Naive thymus-derived CD4-positive, alpha-beta T cell (primary cell): Measurements from ENCODE around the gene RPUSD3. TPM values are rescaled to one million over a fixed set of nuclear protein-coding genes. Genes with fewer than 3 reads are reported as not detected.

ENCODE experiments used
- ATAC-seq: fragments of 150-1000 bp; cut with Tn5 transposase; 2 replicates; pipeline ENCODE4 v1.10.0; 2021; ENCODE audit warnings: mild to moderate bottlenecking, moderate library complexity
- CTCF ChIA-PET: fragments of 350-600 bp; sonication (Branson Sonifier 250); formaldehyde crosslinking; loops from one replicate; lab custom pipeline; 2021; ENCODE audit warnings: antibody characterized with exemption; lab: Charles Lee
- POLR2A ChIA-PET: fragments of 350-600 bp; sonication (Branson Sonifier 250); formaldehyde crosslinking; loops from one replicate; lab custom pipeline; 2021; ENCODE audit warnings: antibody characterized with exemption, inconsistent platforms; lab: Charles Lee
- DNase-seq, 9 donors: peaks; one replicate each; pipeline versions ENCODE4 v3.0.0 to v3.0.0-alpha.2; 2020 to 2022; ENCODE audit warnings: mixed read lengths in 1 of 9
- H3K27ac ChIP-seq: one replicate; pipeline ENCODE4 v1.7.0; 2013; ENCODE audit warnings: mild to moderate bottlenecking, low read depth, low read length, moderate library complexity
- H3K27me3 ChIP-seq, 2 donors: one replicate each; pipeline ENCODE4 v1.7.0; 2013; ENCODE audit warnings: low read length in 2 of 2, mild to moderate bottlenecking in 2 of 2, moderate library complexity in 2 of 2; ENCODE audit not compliant: control insufficient read depth in 2 of 2, insufficient read depth in 2 of 2
- H3K36me3 ChIP-seq, 3 experiments: 1 replicate in 2 of 3; 2 replicates in 1 of 3; pipeline ENCODE4 v1.7.0; 2013; ENCODE audit warnings: low read length in 3 of 3, mild to moderate bottlenecking in 3 of 3, moderate library complexity in 1 of 3; ENCODE audit not compliant: insufficient read depth in 3 of 3, control insufficient read depth in 2 of 3
- H3K4me1 ChIP-seq, 2 donors: one replicate each; pipeline ENCODE4 v1.7.0; 2013; ENCODE audit warnings: low read length in 2 of 2, mild to moderate bottlenecking in 2 of 2, moderate library complexity in 1 of 2; ENCODE audit not compliant: control insufficient read depth in 2 of 2, insufficient read depth in 2 of 2
- H3K4me3 ChIP-seq: 2 replicates; pipeline ENCODE4 v1.7.0; 2013; ENCODE audit warnings: mild to moderate bottlenecking, low read length
- H3K9me3 ChIP-seq, 3 experiments: 1 replicate in 2 of 3; 2 replicates in 1 of 3; pipeline ENCODE4 v1.7.0; 2013; ENCODE audit warnings: low read length in 3 of 3; ENCODE audit not compliant: control insufficient read depth in 2 of 3
- H3K27ac Mint-ChIP-seq, 9 donors: one replicate each; pipeline ENCODE4 v1.8.0; 2020 to 2022; ENCODE audit warnings: mixed read lengths in 9 of 9, mild to moderate bottlenecking in 8 of 9, moderate library complexity in 5 of 9, inconsistent platforms in 2 of 9
- H3K27me3 Mint-ChIP-seq, 5 donors: one replicate each; pipeline ENCODE4 v1.8.0; 2021 to 2022; ENCODE audit warnings: mixed read lengths in 5 of 5, mild to moderate bottlenecking in 1 of 5
- H3K36me3 Mint-ChIP-seq, 5 donors: one replicate each; pipeline ENCODE4 v1.8.0; 2020 to 2022; ENCODE audit warnings: mixed read lengths in 5 of 5, mild to moderate bottlenecking in 3 of 5, inconsistent platforms in 1 of 5
- H3K4me1 Mint-ChIP-seq, 7 donors: one replicate each; pipeline ENCODE4 v1.8.0; 2020 to 2022; ENCODE audit warnings: mixed read lengths in 7 of 7, mild to moderate bottlenecking in 3 of 7, inconsistent platforms in 1 of 7
- H3K4me3 Mint-ChIP-seq, 10 donors: one replicate each; pipeline ENCODE4 v1.8.0; 2020 to 2022; ENCODE audit warnings: mild to moderate bottlenecking in 10 of 10, mixed read lengths in 10 of 10, moderate library complexity in 6 of 10, inconsistent platforms in 2 of 10
- H3K9me3 Mint-ChIP-seq, 11 donors: one replicate each; pipeline ENCODE4 v1.8.0; 2020 to 2022; ENCODE audit warnings: mixed read lengths in 11 of 11, mild to moderate bottlenecking in 4 of 11, inconsistent platforms in 1 of 11, moderate library complexity in 1 of 11
- intact Hi-C, 2 donors: fragments of 100-400 bp; cut with micrococcal nuclease; formaldehyde crosslinking; loops; one replicate each; pipeline ENCODE4 v1.15.1; 2023
- polyA plus RNA-seq, 2 donors: library from polyadenylated mRNA; unstranded; fragments of 300-500 nt; fragmentation: Illumina TruSeq; gene quantifications; one replicate each; pipeline ENCODE4 v1.2.3, GENCODE V29; 2021
- total RNA-seq, 6 experiments: library from RNA in 5 of 6; stranded (reverse) in 5 of 6; gene quantifications; 1 replicate in 5 of 6; 2 replicates in 1 of 6; pipeline ENCODE4 v1.2.3 and lab custom pipeline; 2021 to 2026

Gene RPUSD3
- total and polyA plus RNA-seq, 7 experiments from 2014 or later: 17.7 to 72.6 (median 61.1) TPM

GRCh38 chr3:9804996-9805395, 38.8 kb downstream of the RPUSD3 start:
- Mint-ChIP-seq H3K4me3 (no peak overlapping the region), H3K9me3 (no peaks in the 10 kb centered on the region), H3K27me3 (no peaks in the 10 kb centered on the region), H3K27ac (no peak overlapping the region), H3K36me3 (peaks cover 7 to 43% (median 15%) of the 10 kb centered on the region in 5 donors), H3K4me1 (peaks cover 26 to 35% (median 33%) of the 10 kb centered on the region in 7 donors)
- ATAC-seq: no peak
- Histone ChIP-seq H3K27me3 (no peaks in the 10 kb centered on the region), H3K36me3 (peaks cover 34 to 71% (median 50%) of the 10 kb centered on the region in 3 experiments), H3K4me1 (peaks cover 14 to 22% of the 10 kb centered on the region in 2 donors), H3K9me3 (no peaks in the 10 kb centered on the region), H3K4me3 (no peak overlapping the region), H3K27ac (no peak overlapping the region)
- DNase-seq: no peak
- intact Hi-C loops: loop anchor here (5.0 kb wide), 2 partner anchors 37 to 87 kb away; partner anchors contain the start of genes JAGN1 (in 1 of the 2) and RPUSD3 (in 1 of the 2)
- POLR2A ChIA-PET: interaction anchor here (0.9 to 5.9 kb wide), 3 partner anchors 9 to 12 kb away, joined by 3 to 61 read pairs (median 11); partner anchors contain the start of genes ARPC4 and TADA3
- CTCF ChIA-PET: interaction anchor here (0.5 to 0.6 kb wide), 2 partner anchors 91 to 421 kb away, joined by 3 read pairs; no protein-coding TSS in a partner anchor

DNA sequence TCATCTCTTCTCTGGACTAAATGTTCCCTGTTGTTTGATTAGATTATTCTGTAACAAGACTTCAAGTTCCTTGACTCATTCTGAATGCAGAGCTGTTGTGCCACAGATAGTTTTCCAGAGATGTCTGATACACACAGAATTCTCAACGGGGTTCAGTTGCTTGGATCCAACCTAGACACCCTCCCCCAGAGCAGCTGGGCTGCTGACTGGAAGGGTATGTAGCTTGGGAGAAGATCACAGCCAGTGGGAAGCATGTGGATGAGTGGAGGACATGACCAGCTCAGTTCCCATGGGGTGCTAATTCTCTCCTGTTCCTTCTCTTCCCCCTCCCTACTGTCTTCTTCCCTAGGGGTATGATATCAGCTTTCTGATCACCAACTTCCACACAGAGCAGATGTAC, 40.3 kb downstream of the RPUSD3 start:
- intact Hi-C loops: no loop called here
- Mint-ChIP-seq H3K36me3 (peaks cover 7 to 49% (median 15%) of the 10 kb centered on the region in 5 donors), H3K27ac (peak overlapping the region in 6 of 9 donors; percentile 8 to 42 (median 32)), H3K4me3 (no peak overlapping the region), H3K4me1 (peaks cover 15 to 27% (median 21%) of the 10 kb centered on the region in 7 donors), H3K27me3 (no peaks in the 10 kb centered on the region), H3K9me3 (no peaks in the 10 kb centered on the region)
- Histone ChIP-seq H3K4me3 (no peak overlapping the region), H3K27ac (peak overlapping the region; percentile 14), H3K4me1 (peaks cover 3 to 10% of the 10 kb centered on the region in 2 donors), H3K36me3 (peaks cover 45 to 84% (median 56%) of the 10 kb centered on the region in 3 experiments), H3K9me3 (no peaks in the 10 kb centered on the region), H3K27me3 (no peaks in the 10 kb centered on the region)
- DNase-seq (no peak), ATAC-seq (no peak)
- CTCF ChIA-PET: no interaction called here
- POLR2A ChIA-PET: interaction anchor here (1.8 kb wide), 1 partner anchor 10 kb away, joined by 11 read pairs; the partner anchor contains the start of genes ARPC4 and TADA3

- intact Hi-C loops: no loop called here
These were observed 43.3 kb downstream of the RPUSD3 start for GRCh38 chr3:9800529-9800928.

GRCh38 chr3:9797196-9797945, 46.4 kb downstream of the RPUSD3 start:
- Mint-ChIP-seq H3K4me1 (peaks cover 23 to 53% (median 37%) of the 10 kb centered on the region in 7 donors), H3K36me3 (peaks cover 4 to 43% (median 15%) of the 10 kb centered on the region in 5 donors), H3K27ac (peak overlapping the region in 2 of 9 donors; percentile 13 to 15), H3K27me3 (no peaks in the 10 kb centered on the region), H3K9me3 (no peaks in the 10 kb centered on the region), H3K4me3 (peak overlapping the region in 4 of 10 donors; percentile 2 to 34 (median 30))
- no peak for ATAC-seq
- H3K27ac ChIP-seq: peak overlapping the region; percentile 22
- H3K4me1 ChIP-seq: peaks cover 27 to 35% of the 10 kb centered on the region in 2 donors
- no peaks in the 10 kb centered on the region for H3K9me3 ChIP-seq
- ChIA-PET CTCF (no interaction called here), POLR2A (interaction anchor here (0.6 to 3.5 kb wide), 3 partner anchors 11 to 46 kb away, joined by 3 to 23 read pairs (median 5); partner anchors contain the start of genes RPUSD3 and TTLL3)
- H3K27me3 ChIP-seq: no peaks in the 10 kb centered on the region
- intact Hi-C loops: loop anchor here in 1 of 2 donors (10.0 kb wide), 1 partner anchor 293 kb away; no protein-coding TSS in a partner anchor
- peaks cover 34 to 64% (median 38%) of the 10 kb centered on the region in 3 experiments for H3K36me3 ChIP-seq
- H3K4me3 ChIP-seq: no peak overlapping the region
- DNase-seq: no peak

More at GRCh38 chr3:9800529-9800928, 43.3 kb downstream of the RPUSD3 start:
- no peak overlapping the region for H3K4me3 Mint-ChIP-seq
- Histone ChIP-seq H3K4me1 (peaks cover 9 to 16% of the 10 kb centered on the region in 2 donors), H3K9me3 (no peaks in the 10 kb centered on the region), H3K27ac (no peak overlapping the region), H3K27me3 (no peaks in the 10 kb centered on the region), H3K4me3 (no peak overlapping the region), H3K36me3 (peaks cover 61 to 83% (median 62%) of the 10 kb centered on the region in 3 experiments)
- ChIA-PET POLR2A (interaction anchor here (1.5 kb wide), 1 partner anchor 9 kb away, joined by 5 read pairs; no protein-coding TSS in a partner anchor), CTCF (no interaction called here)
- peaks cover 7 to 59% (median 22%) of the 10 kb centered on the region in 5 donors for H3K36me3 Mint-ChIP-seq
- H3K4me1 Mint-ChIP-seq: peaks cover 8 to 43% (median 29%) of the 10 kb centered on the region in 7 donors
- H3K27me3 Mint-ChIP-seq: no peaks in the 10 kb centered on the region
- H3K9me3 Mint-ChIP-seq: no peaks in the 10 kb centered on the region
- no peak for DNase-seq
- peak overlapping the region in 2 of 9 donors; percentile 42 to 46 for H3K27ac Mint-ChIP-seq
- ATAC-seq: no peak

- Mint-ChIP-seq H3K27ac (peak overlapping the region in 7 of 9 donors; percentile 34 to 100 (median 80)), H3K9me3 (no peaks in the 10 kb centered on the region), H3K4me1 (peaks cover 35 to 70% (median 54%) of the 10 kb centered on the region in 7 donors), H3K27me3 (no peaks in the 10 kb centered on the region), H3K4me3 (peak overlapping the region; percentile 25 to 97 (median 70)), H3K36me3 (peaks cover 7 to 39% (median 22%) of the 10 kb centered on the region in 5 donors)
- Histone ChIP-seq H3K27ac (no peak overlapping the region), H3K27me3 (no peaks in the 10 kb centered on the region), H3K36me3 (peaks cover 20 to 51% (median 30%) of the 10 kb centered on the region in 3 experiments), H3K4me3 (no peak overlapping the region), H3K9me3 (no peaks in the 10 kb centered on the region), H3K4me1 (peaks cover 45 to 52% of the 10 kb centered on the region in 2 donors)
- DNase-seq: no peak
- ChIA-PET CTCF (no interaction called here), POLR2A (interaction anchor here (1.0 to 3.5 kb wide), 5 partner anchors 9 to 26 kb away, joined by 3 to 23 read pairs (median 4); partner anchors contain the start of genes CAMK1 and TTLL3)
- intact Hi-C loops: loop anchor here in 1 of 2 donors (10.0 kb wide), 1 partner anchor 290 kb away; no protein-coding TSS in a partner anchor
- ATAC-seq: no peak
These were observed 48.6 kb downstream of the RPUSD3 start for GRCh38 chr3:9795207-9795606.

DNA sequence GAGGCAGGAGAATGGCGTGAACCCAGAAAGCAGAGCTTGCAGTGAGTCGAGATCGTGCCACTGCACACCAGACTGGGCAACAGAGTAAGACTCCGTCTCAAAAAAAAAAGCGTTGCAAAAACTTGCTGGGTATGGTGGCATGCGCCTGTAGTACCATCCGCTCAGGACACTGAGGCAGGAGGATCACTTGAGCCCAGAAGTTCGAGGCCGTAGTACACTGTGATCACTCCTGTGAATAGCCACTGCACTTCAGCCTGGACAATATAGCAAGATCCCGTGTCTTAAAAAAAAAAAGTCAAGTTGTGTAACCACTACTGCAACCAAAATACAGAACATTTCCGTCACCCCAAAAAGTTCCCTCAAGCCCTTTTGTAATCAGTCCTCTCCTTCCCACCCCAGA, 49.4 kb downstream of the RPUSD3 start:
- peaks cover 40 to 72% (median 60%) of the 10 kb centered on the region in 7 donors for H3K4me1 Mint-ChIP-seq
- H3K9me3 ChIP-seq: no peaks in the 10 kb centered on the region
- intact Hi-C loops: loop anchor here (5.0 to 10.0 kb wide), 2 partner anchors 213 to 290 kb away; no protein-coding TSS in a partner anchor
- no peak for ATAC-seq
- no peaks in the 10 kb centered on the region for H3K27me3 ChIP-seq
- H3K27me3 Mint-ChIP-seq: no peaks in the 10 kb centered on the region
- peaks cover 45 to 53% of the 10 kb centered on the region in 2 donors for H3K4me1 ChIP-seq
- H3K27ac ChIP-seq: peak overlapping the region; percentile 30
- POLR2A ChIA-PET: interaction anchor here (0.8 to 2.7 kb wide), 4 partner anchors 10 to 14 kb away, joined by 3 to 61 read pairs (median 8); partner anchors contain the start of gene TTLL3
- peaks cover 14 to 51% (median 22%) of the 10 kb centered on the region in 3 experiments for H3K36me3 ChIP-seq
- CTCF ChIA-PET: no interaction called here
- peak overlapping the region; percentile 68 to 100 (median 98) for H3K4me3 Mint-ChIP-seq
- no peak overlapping the region for H3K4me3 ChIP-seq
- DNase-seq: no peak
- no peaks in the 10 kb centered on the region for H3K9me3 Mint-ChIP-seq
- H3K27ac Mint-ChIP-seq: peak overlapping the region; percentile 16 to 100 (median 97)
- H3K36me3 Mint-ChIP-seq: peaks cover 11 to 41% (median 28%) of the 10 kb centered on the region in 5 donors
